ENCODE results near the gene C1orf159.
"Not testable (repeated sequence)": the region's sequence is repeated elsewhere in the genome, so short reads cannot be mapped to it uniquely, and the experiment has no call there.

Gene C1orf159

DNA sequence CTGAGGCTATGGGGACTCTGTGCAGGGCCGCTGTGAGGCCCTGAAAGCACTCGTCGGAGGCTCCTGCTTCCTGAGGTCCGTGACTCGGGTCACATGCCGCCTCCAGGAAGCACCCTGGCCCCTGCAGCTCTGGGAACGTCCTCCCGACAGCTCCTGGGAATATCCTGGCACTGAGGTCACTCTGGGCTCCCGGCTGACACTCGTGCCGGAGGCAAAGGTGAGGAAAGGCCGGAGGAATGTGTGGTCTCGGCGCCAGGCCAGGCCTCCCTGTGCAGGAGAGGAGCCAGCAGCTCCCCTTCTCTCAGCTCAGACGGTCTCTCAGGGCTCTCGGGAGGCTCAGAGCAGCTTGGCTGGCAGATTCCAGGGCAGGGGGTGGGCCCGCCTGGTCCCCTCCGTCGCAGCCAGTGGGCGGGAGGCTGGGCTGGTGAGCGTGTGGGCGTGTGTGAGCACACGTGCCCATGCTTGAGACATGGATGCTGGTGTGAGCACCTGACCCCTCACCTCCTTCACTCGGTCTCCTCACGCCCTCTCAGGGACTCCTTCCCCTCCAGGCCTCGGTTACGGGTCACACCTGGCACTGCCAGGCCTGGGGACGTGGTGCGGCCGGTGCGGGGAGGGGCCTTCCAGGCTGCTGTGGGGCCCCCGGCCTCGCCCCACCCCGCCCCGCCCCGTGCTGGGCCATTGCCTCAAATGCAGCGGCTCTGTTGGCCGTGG lies 36.3 kb downstream of the C1orf159 start:
- peak; percentile 69 for DNase-seq

GRCh38 chr1:1077396-1077795 lies 38.5 kb downstream of the C1orf159 start:
- DNase-seq = not testable (repeated sequence)

GRCh38 chr1:1075148-1075935 lies 40.5 kb downstream of the C1orf159 start:
- DNase-seq = no peak

DNA sequence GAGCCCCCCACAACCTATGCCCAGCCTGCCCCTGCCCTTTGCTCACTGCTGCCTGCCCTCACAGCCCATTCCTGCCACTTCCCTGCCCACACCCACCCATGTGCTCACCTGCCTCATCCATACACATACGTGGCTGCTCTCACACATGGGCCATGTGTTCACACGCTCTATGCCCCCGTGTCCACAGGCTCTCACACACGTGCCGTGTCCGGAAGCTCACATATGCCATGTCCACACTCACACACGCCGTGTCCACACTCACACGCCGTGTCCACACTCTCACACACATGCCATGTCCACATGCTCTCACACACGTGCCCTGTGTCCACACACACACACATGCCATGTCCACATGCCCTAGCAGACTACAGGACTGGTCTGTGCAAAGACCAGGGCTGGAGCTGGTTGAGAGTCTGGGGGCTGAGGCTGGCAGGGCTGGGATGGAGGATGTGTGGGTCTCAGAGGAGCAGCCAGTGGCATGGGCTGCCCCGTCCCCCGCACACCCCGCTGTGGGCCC lies 41.2 kb downstream of the C1orf159 start:
- DNase-seq = no peak

DNA sequence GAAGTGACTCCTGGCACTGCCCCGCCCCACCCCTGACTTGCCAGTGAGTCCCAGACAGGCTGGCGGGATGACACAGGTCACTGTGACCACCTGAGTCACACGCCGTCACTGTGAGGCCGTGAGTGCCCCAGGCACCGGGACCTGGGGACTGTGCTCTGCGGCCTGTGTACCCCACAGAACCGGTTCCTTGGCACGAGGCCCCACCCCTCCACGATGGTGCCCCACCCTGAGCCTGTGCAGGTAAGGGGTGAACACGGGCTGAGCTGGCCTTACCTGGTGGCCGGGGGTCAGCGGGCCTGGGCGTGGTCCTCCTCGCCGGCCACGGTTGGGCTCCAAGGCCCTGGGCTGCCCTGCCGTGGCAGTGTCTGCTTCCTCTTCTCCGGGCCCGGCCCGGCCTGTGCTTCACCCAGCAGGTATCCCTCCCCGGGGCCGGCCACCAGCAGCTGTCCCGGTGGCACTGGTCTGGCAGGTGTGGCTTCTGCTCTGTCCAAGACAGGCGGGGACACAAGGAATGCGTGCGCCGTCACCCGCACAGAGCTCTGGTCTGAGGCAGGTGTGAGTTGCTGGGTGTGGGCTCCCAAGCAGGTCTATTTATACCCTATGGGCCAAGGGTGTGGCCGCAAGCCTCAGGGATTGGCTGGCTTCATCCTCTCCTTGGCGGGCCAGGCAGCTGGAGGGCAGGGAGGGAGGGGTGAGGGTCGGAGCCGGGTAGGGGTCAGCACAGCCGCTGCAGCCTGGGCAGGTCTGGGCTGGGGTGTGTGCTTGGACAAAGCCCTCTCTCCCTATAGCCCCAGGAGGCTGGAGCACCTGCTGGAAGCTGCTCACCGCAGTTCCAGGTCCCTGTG lies 41.9 kb downstream of the C1orf159 start, which contains the start of gene RNF223:
Gene RNF223 (minus strand): TSS at position 564 of the 845 bp plus-strand sequence. CDS start 1,740 bp downstream, outside the sequence.
- DNase-seq = no peak

GRCh38 chr1:1072849-1073742 lies 42.8 kb downstream of the C1orf159 start:
- DNase-seq = no peak

- no peak for DNase-seq
Measured at GRCh38 chr1:1072299-1072848, 43.5 kb downstream of the C1orf159 start.

- DNase-seq = no peak
Measured at GRCh38 chr1:1071486-1072298, 44.2 kb downstream of the C1orf159 start.

GRCh38 chr1:1069711-1070676 lies 45.9 kb downstream of the C1orf159 start:
- no peak for DNase-seq

GRCh38 chr1:1069056-1069710 lies 46.7 kb downstream of the C1orf159 start:
- DNase-seq = peak; percentile 80

- peak; percentile 65 for DNase-seq
Measured at GRCh38 chr1:1068517-1069055, 47.3 kb downstream of the C1orf159 start.

- DNase-seq = no peak
Measured at GRCh38 chr1:1067860-1068516, 47.9 kb downstream of the C1orf159 start.

GRCh38 chr1:1067284-1067859 lies 48.5 kb downstream of the C1orf159 start:
- no peak for DNase-seq

DNA sequence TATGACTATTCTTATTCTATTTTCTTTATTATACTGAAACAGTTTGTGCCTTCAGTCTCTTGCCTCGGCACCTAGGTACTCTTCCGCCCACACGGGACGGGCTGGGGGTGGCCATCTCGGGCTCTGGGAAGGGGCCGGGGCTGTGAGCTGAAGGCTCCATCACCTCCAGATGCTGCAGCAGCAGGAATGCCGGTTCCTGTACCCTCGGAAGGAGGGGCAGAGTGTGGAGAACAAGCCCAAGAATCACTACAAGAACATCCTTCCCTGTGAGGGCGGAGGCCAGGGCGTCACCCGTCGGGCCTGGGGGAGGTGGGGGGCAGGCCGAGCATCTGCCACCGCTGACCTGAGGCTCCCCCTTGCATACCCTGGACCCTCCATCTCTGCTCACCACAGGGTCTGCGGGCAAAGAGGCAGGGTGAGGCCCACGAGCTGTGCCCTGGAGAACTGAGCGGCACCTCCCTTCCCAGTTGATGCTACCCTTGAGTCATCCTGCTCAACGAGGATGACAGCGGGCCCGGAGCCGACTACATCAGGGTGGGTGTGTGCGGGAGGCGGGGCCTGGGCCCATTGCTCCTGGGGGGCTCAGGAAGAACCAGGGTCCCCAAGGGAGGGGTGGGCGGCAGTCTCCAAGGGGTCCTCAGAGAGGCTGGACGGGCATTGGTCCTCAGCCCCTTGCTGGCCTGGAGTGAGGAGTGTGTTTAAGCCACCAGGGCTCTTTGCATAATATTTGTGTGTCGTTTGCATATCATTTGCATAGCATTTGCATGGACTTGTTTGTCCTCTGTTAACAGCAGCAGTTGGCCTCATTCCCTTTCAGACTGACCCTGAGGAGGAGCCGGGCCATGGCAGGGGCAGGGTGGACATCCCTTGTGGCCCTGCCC lies 49.2 kb downstream of the C1orf159 start:
- DNase-seq = no peak

- DNase-seq = not testable (repeated sequence)
Measured at GRCh38 chr1:1065940-1066304, 50.0 kb downstream of the C1orf159 start.

- no peak for DNase-seq
Measured at GRCh38 chr1:1065265-1065939, 50.5 kb downstream of the C1orf159 start.

All from NCI-H2171 (cell line).